ENCODE data around the gene WTAP. TPM values are rescaled to one million over a fixed set of nuclear protein-coding genes. Genes with fewer than 3 reads are reported as not detected.
"Not testable (repeated sequence)": the region's sequence is repeated elsewhere in the genome, so short reads cannot be mapped to it uniquely, and the experiment has no call there.

The WTAP gene
- total RNA-seq, 1 donor from 2014 or later: 49.4 TPM

DNA sequence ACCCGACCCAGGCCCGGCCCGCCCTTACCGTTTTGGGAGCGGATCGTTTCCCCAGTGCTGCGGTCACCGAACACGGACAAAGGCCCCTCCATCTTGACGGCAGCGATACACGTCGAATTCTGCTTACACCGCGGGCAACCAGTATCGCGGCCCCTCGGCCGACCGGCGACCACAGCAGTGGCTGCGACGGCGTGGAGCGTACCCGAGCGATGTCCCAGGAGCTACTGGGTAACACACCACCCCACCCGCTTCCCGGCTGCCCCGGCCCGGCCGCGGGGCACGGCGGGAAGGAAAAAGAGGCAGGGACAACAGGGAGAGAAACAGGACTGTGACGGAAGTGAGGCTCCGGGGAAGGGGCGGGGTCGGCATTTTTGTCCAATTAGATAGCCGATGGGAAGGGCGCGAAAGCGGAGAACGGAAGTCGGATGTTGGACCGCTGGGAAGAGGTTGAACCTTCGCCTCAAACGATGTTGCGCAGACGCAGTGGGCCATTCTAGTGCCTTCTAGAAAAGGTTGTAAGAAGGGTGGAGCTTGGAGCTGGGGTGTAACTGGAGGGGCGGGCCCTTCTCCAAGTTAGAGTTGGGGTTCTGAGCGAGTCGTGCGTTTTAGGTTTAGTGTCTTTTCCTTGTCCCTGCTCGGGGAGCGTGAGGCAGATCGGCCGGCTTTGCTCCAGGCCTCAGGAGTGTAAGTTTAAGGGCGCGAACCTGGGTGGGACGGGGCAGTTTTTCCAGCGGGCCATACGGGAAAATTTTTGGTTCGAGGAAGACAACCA, 62.3 kb downstream of the WTAP start, which contains the start of gene TCP1:
TSS of gene TCP1 (minus strand) at position 226 of the 772 bp plus-strand sequence. CDS start at position 92, 134 bp downstream.
- DNase-seq (ENCODE audit: low spot score): peak; percentile 99
- intact Hi-C loops (cut with DNase I): loop anchor here (1.0 to 2.0 kb wide), 3 partner anchors 27 to 96 kb away; partner anchors contain the start of genes ACAT2, SOD2 and WTAP

DNA sequence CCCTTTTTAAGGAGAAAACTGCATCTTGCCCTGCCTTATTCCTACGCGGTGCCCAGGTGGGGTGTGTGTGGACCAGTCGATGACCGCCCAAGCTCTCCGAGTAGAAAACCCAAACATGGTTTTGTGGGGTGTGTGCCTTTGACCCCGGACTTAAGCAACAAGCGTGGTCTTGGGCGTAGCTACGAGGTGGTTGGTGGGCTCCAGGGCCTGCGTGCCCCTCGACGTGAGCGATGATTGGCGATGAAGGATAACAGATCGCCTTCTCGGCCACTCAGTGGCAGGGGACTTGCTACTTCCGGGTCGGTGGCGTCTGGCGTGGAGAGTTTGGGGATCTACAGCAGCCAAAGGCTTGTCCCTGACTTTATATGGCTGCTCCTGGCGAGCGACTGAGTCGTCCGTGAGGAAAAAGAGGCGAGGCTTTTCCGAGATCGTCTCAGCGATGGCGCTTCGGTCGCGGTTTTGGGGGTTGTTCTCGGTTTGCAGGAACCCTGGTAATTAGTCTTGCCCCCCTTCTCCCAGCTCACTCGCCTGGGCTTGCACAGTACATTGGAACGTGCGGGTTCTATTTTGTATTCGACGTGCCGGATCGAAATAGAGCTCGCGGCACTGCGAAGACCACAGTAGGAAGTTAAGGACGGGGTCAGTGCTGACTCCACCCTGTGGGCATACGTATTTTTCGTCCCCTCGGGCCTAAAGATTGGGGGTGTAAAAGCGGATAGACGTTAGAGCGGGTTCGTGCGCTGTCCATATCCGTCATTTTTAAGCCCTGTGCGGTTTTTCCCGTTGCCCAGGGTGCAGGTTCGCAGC, 63.0 kb downstream of the WTAP start, which contains the start of gene MRPL18:
TSS of gene MRPL18 (plus strand) at position 319 of the 807 bp plus-strand sequence. CDS start at position 440, 121 bp downstream.
- peak; percentile 96 for DNase-seq (ENCODE audit: low spot score)
- intact Hi-C loops (cut with DNase I): no loop called here

DNA sequence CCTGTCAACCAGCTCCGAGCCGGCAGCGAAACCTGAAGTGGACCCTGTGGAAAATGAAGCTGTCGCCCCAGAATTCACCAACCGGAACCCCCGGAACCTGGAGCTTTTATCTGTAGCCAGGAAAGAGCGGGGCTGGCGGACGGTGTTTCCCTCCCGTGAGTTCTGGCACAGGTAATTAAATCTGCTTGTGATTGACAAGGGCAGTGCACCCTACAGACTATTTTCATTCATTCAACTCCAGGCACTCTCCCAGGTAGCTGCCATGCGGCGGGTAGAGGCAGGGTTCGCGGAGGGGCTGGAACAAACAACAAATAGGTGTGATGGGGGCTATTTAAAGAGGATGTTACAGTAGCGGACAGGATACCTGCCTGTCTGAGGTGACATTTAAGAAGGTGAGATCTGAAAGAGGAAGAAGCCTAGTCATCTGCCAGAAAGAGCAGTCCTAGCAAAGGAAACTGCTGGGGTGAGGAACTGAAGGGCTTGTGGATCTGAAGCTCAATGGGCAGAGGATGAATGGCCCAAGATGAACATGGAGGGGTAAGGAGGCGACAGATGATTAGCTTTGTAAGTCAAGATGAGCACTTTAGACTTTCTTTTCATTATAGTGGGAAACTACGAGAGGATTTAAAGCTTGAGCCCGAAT, 63.8 kb downstream of the WTAP start:
- no peak for DNase-seq (ENCODE audit: low spot score)
- intact Hi-C loops (cut with DNase I): no loop called here

DNA sequence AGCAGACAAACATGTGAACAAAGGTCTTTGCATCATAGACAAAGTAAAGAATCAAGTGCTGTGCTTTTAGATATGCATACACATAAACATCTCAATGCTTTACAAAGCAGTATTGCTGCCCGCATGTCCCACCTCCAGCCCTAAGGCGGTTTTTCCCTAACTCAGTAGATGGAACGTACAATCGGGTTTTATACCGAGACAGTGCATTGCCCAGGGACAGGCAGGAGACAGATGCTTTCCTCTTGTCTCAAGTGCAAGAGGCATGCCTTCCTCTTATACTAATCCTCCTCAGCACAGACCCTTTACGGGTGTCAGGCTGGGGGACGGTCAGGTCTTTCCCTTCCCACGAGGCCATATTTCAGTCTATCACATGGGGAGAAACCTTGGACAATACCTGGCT, 67.7 kb downstream of the WTAP start:
- intact Hi-C loops (cut with DNase I); DNase-seq (ENCODE audit: low spot score): not testable (repeated sequence)

DNA sequence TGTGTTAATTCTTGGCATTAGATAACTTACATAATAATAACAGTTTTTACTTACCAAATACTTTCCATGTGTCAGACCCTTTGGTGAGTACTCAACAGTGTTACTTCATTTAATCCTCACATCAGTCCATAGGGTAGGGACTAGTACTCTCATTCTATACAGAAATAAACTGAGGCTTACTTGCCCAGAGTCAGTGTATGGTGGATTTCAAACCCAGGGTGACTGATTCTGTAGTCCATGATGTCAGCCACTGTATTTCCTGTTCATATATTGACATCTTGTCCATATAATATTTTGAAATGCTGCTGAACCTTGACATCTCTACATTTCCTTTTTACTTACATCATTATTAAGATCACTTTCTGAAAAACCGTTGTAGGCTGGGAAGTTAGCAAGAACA, 70.2 kb downstream of the WTAP start:
- no peak for DNase-seq (ENCODE audit: low spot score)
- intact Hi-C loops (cut with DNase I): no loop called here

DNA sequence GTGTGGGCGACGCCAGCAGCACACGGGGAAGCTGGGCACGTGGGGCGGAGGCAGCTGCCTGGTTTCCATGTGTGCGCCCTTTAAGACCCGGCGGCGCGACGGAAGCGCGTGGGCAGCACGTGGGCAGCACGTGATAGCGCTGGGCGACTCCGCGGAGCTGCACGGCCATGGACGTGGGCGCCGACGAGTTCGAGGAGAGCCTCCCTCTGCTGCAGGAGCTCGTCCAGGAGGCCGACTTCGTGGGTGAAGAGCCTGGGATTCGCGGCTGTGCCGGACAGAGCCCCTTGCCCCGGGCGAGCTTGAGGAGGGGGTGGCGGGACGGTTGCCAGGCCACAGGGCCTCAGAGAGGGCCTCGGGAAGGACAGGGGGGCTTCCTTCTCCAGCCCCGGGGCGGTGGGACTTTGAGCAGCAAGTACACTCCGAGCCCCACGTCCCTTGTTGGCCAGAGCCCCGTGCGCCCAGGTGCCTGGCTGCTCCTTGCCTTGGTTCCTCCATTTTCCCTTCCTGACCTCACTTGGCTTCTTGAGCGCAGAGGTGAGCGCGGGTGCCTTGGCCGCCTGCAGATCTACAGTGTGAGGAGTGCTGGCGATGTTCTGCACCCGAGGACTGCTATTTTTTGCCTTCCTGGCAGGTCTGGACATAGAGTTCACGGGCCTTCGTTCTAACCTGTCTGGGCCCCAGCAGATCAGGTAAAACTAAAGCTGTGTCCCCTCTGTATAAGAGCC, 73.0 kb downstream of the WTAP start, which contains the start of gene PNLDC1:
TSS of gene PNLDC1 (plus strand) at position 136 of the 725 bp plus-strand sequence. CDS start at position 168, 32 bp downstream.
- DNase-seq (ENCODE audit: low spot score): no peak
- intact Hi-C loops (cut with DNase I): no loop called here

DNA sequence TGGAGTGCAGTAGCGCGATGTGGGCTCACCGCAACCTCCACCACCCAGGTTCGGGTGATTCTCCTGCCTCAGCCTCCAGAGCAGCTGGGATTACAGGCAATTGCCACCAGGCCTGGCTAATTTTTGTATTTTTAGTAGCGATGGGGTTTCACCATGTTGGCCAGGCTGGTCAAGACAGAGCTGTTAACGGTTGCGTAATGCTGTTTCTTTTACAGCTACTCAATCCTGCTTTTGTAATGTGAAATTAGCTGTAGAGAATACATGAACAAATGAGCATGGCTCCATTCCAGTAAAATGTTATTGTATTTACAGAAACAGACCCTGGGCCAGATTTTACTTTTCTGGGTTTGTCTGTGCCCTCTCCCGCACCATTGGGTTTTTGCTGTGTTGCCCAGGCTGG, 74.6 kb downstream of the WTAP start:
- no peak for DNase-seq (ENCODE audit: low spot score)
- intact Hi-C loops (cut with DNase I): no loop called here

DNA sequence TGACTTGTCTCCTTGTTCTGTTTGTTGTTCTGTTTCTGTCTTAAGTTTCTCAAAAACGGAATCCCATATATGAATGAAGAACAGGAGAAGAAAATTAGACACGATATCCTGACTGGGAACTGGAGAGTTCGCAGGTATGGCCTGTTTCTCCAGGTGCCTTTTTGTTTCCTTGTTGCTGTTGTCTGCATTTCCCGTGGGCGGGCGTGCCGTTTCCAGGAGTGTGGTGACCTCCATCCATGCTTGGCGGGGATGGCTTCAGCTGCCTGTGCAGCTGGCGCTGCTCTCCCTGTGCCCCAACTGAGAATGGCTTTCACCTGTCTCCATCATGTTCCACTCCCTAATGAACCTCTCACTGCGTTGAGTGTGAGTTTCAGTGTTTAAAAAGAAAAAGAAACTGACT, 77.2 kb downstream of the WTAP start:
- no peak for DNase-seq (ENCODE audit: low spot score)
- intact Hi-C loops (cut with DNase I): no loop called here

DNA sequence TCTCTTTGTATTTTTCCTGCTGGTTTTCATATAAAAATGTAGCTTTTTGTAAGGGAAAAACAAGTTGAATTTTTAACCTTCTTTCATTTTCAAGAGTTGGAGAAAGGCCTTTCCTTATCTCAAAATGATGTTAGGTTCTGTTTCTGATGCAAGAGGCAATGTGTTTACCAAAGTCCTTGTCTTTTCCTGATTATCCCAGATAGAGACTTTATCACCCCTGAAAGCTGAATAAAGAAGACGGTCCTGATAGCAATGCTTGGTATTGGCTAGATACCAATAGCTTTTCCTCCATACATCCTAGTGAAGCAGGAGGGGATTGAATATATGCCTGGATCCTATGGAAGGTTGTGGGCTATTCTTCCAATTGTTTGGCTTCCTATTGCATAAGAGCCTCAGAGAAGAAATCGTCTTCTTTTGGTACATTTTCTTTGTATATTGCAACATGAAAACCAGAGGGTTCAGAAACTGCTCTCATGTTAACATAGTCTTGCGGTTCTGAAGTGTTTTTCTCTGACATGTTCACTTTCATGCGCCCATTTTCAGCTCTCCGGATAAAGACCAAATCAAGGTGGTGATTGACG, 78.2 kb downstream of the WTAP start:
- no peak for DNase-seq (ENCODE audit: low spot score)

More for the DNA sequence above, 78.2 kb downstream of the WTAP start:
- intact Hi-C loops (cut with DNase I): no loop called here

Other genes starting within 250 kb of the WTAP start
- 666 TPM for gene SOD2, start 34.3 kb upstream of the WTAP start, total RNA-seq
- 8.7 TPM for gene ACAT2, start 34.5 kb downstream of the WTAP start, total RNA-seq
- 130 TPM for gene TCP1, start 62.1 kb downstream of the WTAP start, total RNA-seq
- gene MRPL18, start 63.0 kb downstream of the WTAP start, total RNA-seq: 53.1 TPM
- not detected for gene PNLDC1, start 72.8 kb downstream of the WTAP start, total RNA-seq
- gene MAS1, start 163.5 kb downstream of the WTAP start, total RNA-seq: 0.03 TPM
- 54.6 TPM for gene IGF2R, start 241.6 kb downstream of the WTAP start, total RNA-seq

All from cardiac septum (tissue), 1 donor.